ENCODE results near the gene HERC6. TPM values are rescaled to one million over a fixed set of nuclear protein-coding genes. Genes with fewer than 3 reads are reported as not detected.

Gene HERC6
- total RNA-seq, 5 donors from 2014 or later (not counting 1 experiment from before 2014, with no cell fraction given), result 13.9 to 25.2 (median 19.7) TPM

DNA sequence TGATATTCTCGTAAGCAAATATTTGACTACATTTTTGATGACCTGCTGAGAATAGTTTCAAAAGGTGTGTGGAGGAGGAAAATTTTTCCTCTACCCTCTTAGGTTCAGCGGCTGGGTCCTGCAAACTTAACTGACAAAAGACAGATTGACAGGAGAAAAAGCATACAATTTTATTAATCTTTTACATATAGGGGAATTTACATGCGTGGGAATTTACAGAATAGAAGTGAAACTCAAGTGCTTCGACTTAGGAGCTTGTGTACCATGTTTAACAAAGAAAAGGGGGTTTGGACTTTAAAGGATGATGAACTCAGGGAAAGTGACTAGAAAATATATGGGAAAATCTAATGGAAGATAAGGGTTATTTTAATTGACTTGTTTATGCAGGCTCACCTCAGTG is 2.5 kb downstream of the HERC6 start:
- H3K27me3 ChIP-seq (replicated peaks in 1 of 2; ENCODE audit: control insufficient read depth in 2 of 2, extremely low read depth in 1 of 2, insufficient read depth in 2 of 2, low read length in 1 of 2), result no peaks in the 10 kb centered on the region
- H3K27ac Mint-ChIP-seq, result peak overlapping the region; percentile 93
- H3K4me3 Mint-ChIP-seq, result peak overlapping the region in 2 of 3 donors; percentile 49 to 58
- H3K36me3 Mint-ChIP-seq, result peaks cover 22% of the 10 kb centered on the region
- ATAC-seq (replicated peaks in 1 of 4), result no peak
- WGBS (ENCODE audit: insufficient coverage), result 14% methylated on average over 1 of the region's 4 CpGs
- ChIA-PET POLR2A (interaction anchor here (0.7 to 1.0 kb wide), 2 partner anchors 232 to 692 kb away, joined by 3 to 9 read pairs; no protein-coding TSS in a partner anchor), CTCF (interaction anchor here (0.6 to 1.0 kb wide), 2 partner anchors 9 to 76 kb away, joined by 3 to 6 read pairs; partner anchors contain the start of gene HERC5 (in 1 of the 2))
- peak in 1 of 35 experiments; percentile 21 for DNase-seq
- no peak overlapping the region for H3K4me3 ChIP-seq (ENCODE audit: control insufficient read depth in 1 of 2, extremely low read depth in 1 of 2, low read length in 1 of 2)
- H3K4me1 Mint-ChIP-seq, result peaks cover 38 to 53% (median 52%) of the 10 kb centered on the region in 3 donors
- H3K27me3 Mint-ChIP-seq, result no peaks in the 10 kb centered on the region
- H3K36me3 ChIP-seq (ENCODE audit: control insufficient read depth in 2 of 2, extremely low read depth in 1 of 2, insufficient read depth in 1 of 2, low read length in 1 of 2), result peaks cover 0 to 12% of the 10 kb centered on the region in 2 donors
- H3K4me1 ChIP-seq (ENCODE audit: control insufficient read depth in 1 of 2, extremely low read depth in 1 of 2, insufficient read depth in 2 of 2, low read length in 2 of 2), result peaks cover 13 to 28% of the 10 kb centered on the region in 2 experiments
- no peaks in the 10 kb centered on the region for H3K9me3 ChIP-seq
- peak overlapping the region; percentile 89 for H3K27ac ChIP-seq (ENCODE audit: low read length)
- H3K9me3 Mint-ChIP-seq, result no peaks in the 10 kb centered on the region

DNA sequence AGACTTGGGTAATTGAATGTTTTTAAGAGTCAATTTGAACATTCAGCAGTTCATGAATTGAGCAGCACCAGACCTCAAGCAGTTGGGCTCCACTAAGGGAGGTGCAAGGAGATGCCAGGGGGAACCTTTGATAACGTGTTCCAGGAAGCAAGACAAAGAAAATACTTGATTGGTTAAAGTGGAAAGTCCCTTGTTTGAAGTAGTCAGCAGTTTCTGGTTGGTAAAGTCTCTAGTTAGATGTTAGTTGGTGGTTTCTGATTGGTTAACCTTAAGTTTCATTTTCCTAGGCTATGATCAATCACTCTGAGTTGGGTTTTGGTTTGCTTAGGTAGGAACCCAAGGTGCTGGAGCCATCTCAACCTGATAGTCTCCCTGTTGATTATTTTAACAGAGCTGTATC is 4.0 kb downstream of the HERC6 start:
- H3K9me3 Mint-ChIP-seq, result no peaks in the 10 kb centered on the region
- H3K4me1 Mint-ChIP-seq, result peaks cover 38 to 52% (median 49%) of the 10 kb centered on the region in 3 donors
- H3K27me3 ChIP-seq (replicated peaks in 1 of 2; ENCODE audit: control insufficient read depth in 2 of 2, extremely low read depth in 1 of 2, insufficient read depth in 2 of 2, low read length in 1 of 2), result no peaks in the 10 kb centered on the region
- peak overlapping the region; percentile 93 for H3K27ac Mint-ChIP-seq
- POLR2A ChIA-PET, result no interaction called here
- H3K27ac ChIP-seq (ENCODE audit: low read length), result peak overlapping the region; percentile 89
- no peaks in the 10 kb centered on the region for H3K27me3 Mint-ChIP-seq
- peaks cover 0 to 23% of the 10 kb centered on the region in 2 donors for H3K36me3 ChIP-seq (ENCODE audit: control insufficient read depth in 2 of 2, extremely low read depth in 1 of 2, insufficient read depth in 1 of 2, low read length in 1 of 2)
- H3K4me3 Mint-ChIP-seq, result peak overlapping the region; percentile 25 to 58 (median 39)
- H3K4me3 ChIP-seq (ENCODE audit: control insufficient read depth in 1 of 2, extremely low read depth in 1 of 2, low read length in 1 of 2), result no peak overlapping the region
- DNase-seq (peak in 32 of 35 experiments; percentile 9 to 82 (median 42)), ATAC-seq (replicated peaks in 1 of 4) (peak; percentile 36 to 72 (median 42))
- WGBS (ENCODE audit: insufficient coverage), result no CpG with 5 or more reads among the region's 1 CpG
- CTCF ChIA-PET, result no interaction called here
- H3K4me1 ChIP-seq (ENCODE audit: control insufficient read depth in 1 of 2, extremely low read depth in 1 of 2, insufficient read depth in 2 of 2, low read length in 2 of 2), result peaks cover 13 to 28% of the 10 kb centered on the region in 2 experiments
- H3K36me3 Mint-ChIP-seq, result peaks cover 34% of the 10 kb centered on the region
- H3K9me3 ChIP-seq, result no peaks in the 10 kb centered on the region

DNA sequence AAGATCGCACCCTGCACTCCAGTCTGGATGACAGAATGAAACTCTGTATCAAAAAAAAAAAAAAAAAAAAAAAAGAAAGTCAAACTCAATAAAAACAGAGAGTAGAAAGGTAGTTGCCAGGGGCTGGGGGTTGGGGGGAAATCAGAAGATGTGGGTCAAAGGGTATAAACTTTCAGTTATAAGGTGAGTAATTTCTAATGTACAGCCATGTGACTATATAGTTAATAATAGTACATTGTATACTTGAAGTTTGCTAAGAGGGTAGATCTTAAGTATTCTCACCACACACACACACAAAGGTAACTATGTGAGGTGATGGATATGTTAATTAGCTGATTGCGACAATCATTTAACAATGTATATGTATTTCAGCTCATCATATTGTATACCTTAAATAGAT is 11.5 kb downstream of the HERC6 start:
- Mint-ChIP-seq H3K27me3 (no peaks in the 10 kb centered on the region), H3K9me3 (no peaks in the 10 kb centered on the region), H3K36me3 (peaks cover 58% of the 10 kb centered on the region), H3K4me3 (no peak overlapping the region), H3K4me1 (peaks cover 0 to 7% (median 5%) of the 10 kb centered on the region in 3 donors), H3K27ac (no peak overlapping the region)
- Histone ChIP-seq H3K4me1 (ENCODE audit: control insufficient read depth in 1 of 2, extremely low read depth in 1 of 2, insufficient read depth in 2 of 2, low read length in 2 of 2) (no peaks in the 10 kb centered on the region), H3K9me3 (no peaks in the 10 kb centered on the region), H3K27me3 (replicated peaks in 1 of 2; ENCODE audit: control insufficient read depth in 2 of 2, extremely low read depth in 1 of 2, insufficient read depth in 2 of 2, low read length in 1 of 2) (no peaks in the 10 kb centered on the region), H3K4me3 (ENCODE audit: control insufficient read depth in 1 of 2, extremely low read depth in 1 of 2, low read length in 1 of 2) (no peak overlapping the region), H3K36me3 (ENCODE audit: control insufficient read depth in 2 of 2, extremely low read depth in 1 of 2, insufficient read depth in 1 of 2, low read length in 1 of 2) (peaks cover 5 to 49% of the 10 kb centered on the region in 2 donors), H3K27ac (ENCODE audit: low read length) (no peak overlapping the region)
- ATAC-seq (replicated peaks in 1 of 4), result no peak
- CTCF ChIA-PET, result interaction anchor here (0.7 to 0.9 kb wide), 2 partner anchors 9 to 99 kb away, joined by 4 to 6 read pairs; no protein-coding TSS in a partner anchor
- POLR2A ChIA-PET, result no interaction called here
- no CpG with 5 or more reads among the region's 2 CpGs for WGBS (ENCODE audit: insufficient coverage)
- no peak for DNase-seq

GRCh38 chr4:88391703-88392102 is 13.1 kb downstream of the HERC6 start:
- H3K27me3 ChIP-seq (replicated peaks in 1 of 2; ENCODE audit: control insufficient read depth in 2 of 2, extremely low read depth in 1 of 2, insufficient read depth in 2 of 2, low read length in 1 of 2), result no peaks in the 10 kb centered on the region
- Mint-ChIP-seq H3K27ac (peak overlapping the region in 1 of 2 donors; percentile 34), H3K4me1 (peaks cover 0 to 5% (median 5%) of the 10 kb centered on the region in 3 donors), H3K27me3 (no peaks in the 10 kb centered on the region), H3K4me3 (no peak overlapping the region), H3K36me3 (peaks cover 58% of the 10 kb centered on the region), H3K9me3 (no peaks in the 10 kb centered on the region)
- no peak overlapping the region for H3K27ac ChIP-seq (ENCODE audit: low read length)
- WGBS (ENCODE audit: insufficient coverage), result 73% methylated on average over 1 of the region's 1 CpG
- POLR2A ChIA-PET, result interaction anchor here in 1 of 2 donors (0.7 kb wide), 1 partner anchor 1130 kb away, joined by 5 read pairs; no protein-coding TSS in a partner anchor
- ATAC-seq (replicated peaks in 1 of 4), result no peak
- H3K4me1 ChIP-seq (ENCODE audit: control insufficient read depth in 1 of 2, extremely low read depth in 1 of 2, insufficient read depth in 2 of 2, low read length in 2 of 2), result no peaks in the 10 kb centered on the region
- H3K36me3 ChIP-seq (ENCODE audit: control insufficient read depth in 2 of 2, extremely low read depth in 1 of 2, insufficient read depth in 1 of 2, low read length in 1 of 2), result peaks cover 5 to 45% of the 10 kb centered on the region in 2 donors
- H3K4me3 ChIP-seq (ENCODE audit: control insufficient read depth in 1 of 2, extremely low read depth in 1 of 2, low read length in 1 of 2), result no peak overlapping the region
- no peak for DNase-seq
- H3K9me3 ChIP-seq, result no peaks in the 10 kb centered on the region
- CTCF ChIA-PET, result interaction anchor here in 1 of 2 donors (0.6 kb wide), 1 partner anchor 177 kb away, joined by 7 read pairs; no protein-coding TSS in a partner anchor

GRCh38 chr4:88396681-88397080 is 18.0 kb downstream of the HERC6 start:
- ChIA-PET CTCF (no interaction called here), POLR2A (no interaction called here)
- Histone ChIP-seq H3K27me3 (replicated peaks in 1 of 2; ENCODE audit: control insufficient read depth in 2 of 2, extremely low read depth in 1 of 2, insufficient read depth in 2 of 2, low read length in 1 of 2) (no peaks in the 10 kb centered on the region), H3K4me3 (ENCODE audit: control insufficient read depth in 1 of 2, extremely low read depth in 1 of 2, low read length in 1 of 2) (no peak overlapping the region), H3K4me1 (ENCODE audit: control insufficient read depth in 1 of 2, extremely low read depth in 1 of 2, insufficient read depth in 2 of 2, low read length in 2 of 2) (no peaks in the 10 kb centered on the region), H3K9me3 (no peaks in the 10 kb centered on the region), H3K36me3 (ENCODE audit: control insufficient read depth in 2 of 2, extremely low read depth in 1 of 2, insufficient read depth in 1 of 2, low read length in 1 of 2) (peaks cover under 1 to 52% of the 10 kb centered on the region in 2 donors), H3K27ac (ENCODE audit: low read length) (no peak overlapping the region)
- Mint-ChIP-seq H3K4me1 (no peaks in the 10 kb centered on the region), H3K4me3 (no peak overlapping the region), H3K36me3 (peaks cover 45% of the 10 kb centered on the region), H3K27me3 (no peaks in the 10 kb centered on the region), H3K9me3 (no peaks in the 10 kb centered on the region), H3K27ac (no peak overlapping the region)
- 100% methylated on average over 1 of the region's 2 CpGs for WGBS (ENCODE audit: insufficient coverage)
- ATAC-seq (replicated peaks in 1 of 4), result no peak
- no peak for DNase-seq

- peaks cover 0 to 42% of the 10 kb centered on the region in 2 donors for H3K36me3 ChIP-seq (ENCODE audit: control insufficient read depth in 2 of 2, extremely low read depth in 1 of 2, insufficient read depth in 1 of 2, low read length in 1 of 2)
- no peak overlapping the region for H3K27ac ChIP-seq (ENCODE audit: low read length)
- no CpG with 5 or more reads among the region's 2 CpGs for WGBS (ENCODE audit: insufficient coverage)
- no peaks in the 10 kb centered on the region for H3K27me3 ChIP-seq (replicated peaks in 1 of 2; ENCODE audit: control insufficient read depth in 2 of 2, extremely low read depth in 1 of 2, insufficient read depth in 2 of 2, low read length in 1 of 2)
- POLR2A ChIA-PET, result no interaction called here
- ATAC-seq (replicated peaks in 1 of 4) (no peak), DNase-seq (no peak)
- H3K4me3 ChIP-seq (ENCODE audit: control insufficient read depth in 1 of 2, extremely low read depth in 1 of 2, low read length in 1 of 2), result no peak overlapping the region
- Mint-ChIP-seq H3K4me3 (no peak overlapping the region), H3K4me1 (no peaks in the 10 kb centered on the region), H3K9me3 (no peaks in the 10 kb centered on the region), H3K27ac (no peak overlapping the region), H3K27me3 (no peaks in the 10 kb centered on the region), H3K36me3 (peaks cover 34% of the 10 kb centered on the region)
- CTCF ChIA-PET, result no interaction called here
- no peaks in the 10 kb centered on the region for H3K4me1 ChIP-seq (ENCODE audit: control insufficient read depth in 1 of 2, extremely low read depth in 1 of 2, insufficient read depth in 2 of 2, low read length in 2 of 2)
- H3K9me3 ChIP-seq, result no peaks in the 10 kb centered on the region
Observed at GRCh38 chr4:88398381-88398780, 19.7 kb downstream of the HERC6 start.

Measured in T-cell (primary cell).